ENCODE data around the gene PLA2G4B.

DNA sequence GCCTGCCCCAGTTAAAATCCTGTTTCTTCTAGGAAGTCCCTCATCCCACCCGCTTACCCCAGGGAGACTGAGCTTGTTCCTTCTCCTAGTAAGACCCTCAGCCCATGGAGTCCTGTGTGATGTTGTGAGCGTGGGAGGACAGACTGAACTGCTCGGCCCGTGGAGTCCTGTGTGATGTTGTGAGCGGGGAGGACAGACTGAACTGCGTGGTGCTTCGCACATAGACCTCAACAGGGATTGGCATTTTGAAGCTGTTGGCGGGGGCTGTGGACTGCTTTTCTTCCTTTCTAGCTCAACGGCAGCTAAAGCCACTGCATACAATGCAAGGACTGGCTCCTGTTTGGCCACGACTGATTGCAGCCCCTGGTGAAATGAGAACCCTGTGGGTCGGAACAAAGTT lies 56.8 kb downstream of the PLA2G4B start:
- no peak for TF ChIP-seq GATA2 (CRISPR knock-in tag; IDR thresholded peaks at IDR 0.05)
- no peak for TF ChIP-seq ELF1 (tag; IDR thresholded peaks at IDR 0.05)
- TF ChIP-seq ADNP (tag; IDR thresholded peaks at IDR 0.05) = no peak
- TF ChIP-seq, protein P1, sequence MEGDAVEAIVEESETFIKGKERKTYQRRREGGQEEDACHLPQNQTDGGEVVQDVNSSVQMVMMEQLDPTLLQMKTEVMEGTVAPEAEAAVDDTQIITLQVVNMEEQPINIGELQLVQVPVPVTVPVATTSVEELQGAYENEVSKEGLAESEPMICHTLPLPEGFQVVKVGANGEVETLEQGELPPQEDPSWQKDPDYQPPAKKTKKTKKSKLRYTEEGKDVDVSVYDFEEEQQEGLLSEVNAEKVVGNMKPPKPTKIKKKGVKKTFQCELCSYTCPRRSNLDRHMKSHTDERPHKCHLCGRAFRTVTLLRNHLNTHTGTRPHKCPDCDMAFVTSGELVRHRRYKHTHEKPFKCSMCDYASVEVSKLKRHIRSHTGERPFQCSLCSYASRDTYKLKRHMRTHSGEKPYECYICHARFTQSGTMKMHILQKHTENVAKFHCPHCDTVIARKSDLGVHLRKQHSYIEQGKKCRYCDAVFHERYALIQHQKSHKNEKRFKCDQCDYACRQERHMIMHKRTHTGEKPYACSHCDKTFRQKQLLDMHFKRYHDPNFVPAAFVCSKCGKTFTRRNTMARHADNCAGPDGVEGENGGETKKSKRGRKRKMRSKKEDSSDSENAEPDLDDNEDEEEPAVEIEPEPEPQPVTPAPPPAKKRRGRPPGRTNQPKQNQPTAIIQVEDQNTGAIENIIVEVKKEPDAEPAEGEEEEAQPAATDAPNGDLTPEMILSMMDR (IDR thresholded peaks at IDR 0.05 in 2 of 3, conservative IDR thresholded peaks at IDR 0.05 in 1 of 3; ENCODE audit: insufficient read depth in 2 of 3, low read depth in 1 of 3, low read length in 3 of 3) = no peak
- TF ChIP-seq CHD4 (IDR thresholded peaks at IDR 0.05; ENCODE audit: insufficient read depth, insufficient replicate concordance, low read depth, low read length, poor library complexity, severe bottlenecking) = no peak
- no peak for TF ChIP-seq SAFB2 (IDR thresholded peaks at IDR 0.05; ENCODE audit: borderline replicate concordance, low read depth, low read length, severe bottlenecking)

Measured in K562 (cell line).